ENCODE measurements around the gene HOXC6. TPM values are rescaled to one million over a fixed set of nuclear protein-coding genes. Genes with fewer than 3 reads are reported as not detected.

Gene HOXC6
- total and polyA plus RNA-seq, 2 of the 13 experiments (the other 11 are each of a cell fraction or from before 2014, with no cell fraction given), result not detected

DNA sequence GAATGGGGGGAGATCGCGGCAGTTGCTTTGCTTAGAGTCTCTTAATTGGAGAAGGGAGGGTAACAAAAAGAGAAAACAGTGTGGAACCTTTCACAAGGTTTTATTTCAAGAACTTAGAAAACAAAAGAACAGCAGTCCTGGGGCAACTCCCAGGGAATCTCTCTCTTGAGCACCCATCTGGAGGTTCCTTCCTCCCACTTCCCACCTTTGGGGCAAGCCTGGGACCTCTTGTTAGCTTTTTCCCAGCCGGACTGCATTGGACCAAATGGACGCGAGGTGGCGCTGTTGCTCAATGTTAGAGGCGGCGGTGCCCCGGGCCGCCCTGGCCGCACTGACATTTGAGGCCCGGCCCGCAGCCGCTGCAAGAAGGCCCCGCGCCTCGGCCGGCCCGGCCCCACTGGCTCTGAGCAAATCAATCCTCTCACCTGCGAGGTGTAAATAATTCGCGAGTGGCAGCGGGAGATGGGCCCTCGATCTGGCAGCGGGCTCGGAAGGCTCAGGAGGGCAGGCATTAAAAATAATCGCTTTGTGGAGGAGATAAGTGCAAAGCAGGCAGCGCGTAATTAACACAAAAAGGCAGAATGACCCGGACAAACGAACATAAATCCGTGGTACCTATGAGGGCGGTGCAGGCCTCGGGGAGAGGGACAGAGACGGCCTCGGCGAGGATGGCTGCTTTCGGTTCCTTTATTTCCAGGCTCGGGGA, 22.2 kb upstream of the HOXC6 start (continued):
- TF ChIP-seq, protein P1, sequence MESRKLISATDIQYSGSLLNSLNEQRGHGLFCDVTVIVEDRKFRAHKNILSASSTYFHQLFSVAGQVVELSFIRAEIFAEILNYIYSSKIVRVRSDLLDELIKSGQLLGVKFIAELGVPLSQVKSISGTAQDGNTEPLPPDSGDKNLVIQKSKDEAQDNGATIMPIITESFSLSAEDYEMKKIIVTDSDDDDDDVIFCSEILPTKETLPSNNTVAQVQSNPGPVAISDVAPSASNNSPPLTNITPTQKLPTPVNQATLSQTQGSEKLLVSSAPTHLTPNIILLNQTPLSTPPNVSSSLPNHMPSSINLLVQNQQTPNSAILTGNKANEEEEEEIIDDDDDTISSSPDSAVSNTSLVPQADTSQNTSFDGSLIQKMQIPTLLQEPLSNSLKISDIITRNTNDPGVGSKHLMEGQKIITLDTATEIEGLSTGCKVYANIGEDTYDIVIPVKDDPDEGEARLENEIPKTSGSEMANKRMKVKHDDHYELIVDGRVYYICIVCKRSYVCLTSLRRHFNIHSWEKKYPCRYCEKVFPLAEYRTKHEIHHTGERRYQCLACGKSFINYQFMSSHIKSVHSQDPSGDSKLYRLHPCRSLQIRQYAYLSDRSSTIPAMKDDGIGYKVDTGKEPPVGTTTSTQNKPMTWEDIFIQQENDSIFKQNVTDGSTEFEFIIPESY (CRISPR knock-in tag; IDR thresholded peaks at IDR 0.05), result 0 out of 2 replicates have a peak, but pooled peaks have one; percentile 20
- TF ChIP-seq NFATC3 (CRISPR knock-in tag; IDR thresholded peaks at IDR 0.05), result no peak
- TF ChIP-seq, protein P2, sequence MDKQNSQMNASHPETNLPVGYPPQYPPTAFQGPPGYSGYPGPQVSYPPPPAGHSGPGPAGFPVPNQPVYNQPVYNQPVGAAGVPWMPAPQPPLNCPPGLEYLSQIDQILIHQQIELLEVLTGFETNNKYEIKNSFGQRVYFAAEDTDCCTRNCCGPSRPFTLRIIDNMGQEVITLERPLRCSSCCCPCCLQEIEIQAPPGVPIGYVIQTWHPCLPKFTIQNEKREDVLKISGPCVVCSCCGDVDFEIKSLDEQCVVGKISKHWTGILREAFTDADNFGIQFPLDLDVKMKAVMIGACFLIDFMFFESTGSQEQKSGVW (CRISPR knock-in tag; IDR thresholded peaks at IDR 0.05; ENCODE audit: borderline replicate concordance), result no peak
- TF ChIP-seq SP5 (CRISPR knock-in tag; IDR thresholded peaks at IDR 0.05; ENCODE audit: borderline replicate concordance, low read depth), result no peak
- peak; percentile 50 for TF ChIP-seq RBM39 (IDR thresholded peaks at IDR 0.05; ENCODE audit: low read depth, low read length, poor library complexity, severe bottlenecking)
- no peak for TF ChIP-seq ZNF577 (CRISPR knock-in tag; IDR thresholded peaks at IDR 0.05; ENCODE audit: borderline replicate concordance, low read depth)
- TF ChIP-seq, protein P3, sequence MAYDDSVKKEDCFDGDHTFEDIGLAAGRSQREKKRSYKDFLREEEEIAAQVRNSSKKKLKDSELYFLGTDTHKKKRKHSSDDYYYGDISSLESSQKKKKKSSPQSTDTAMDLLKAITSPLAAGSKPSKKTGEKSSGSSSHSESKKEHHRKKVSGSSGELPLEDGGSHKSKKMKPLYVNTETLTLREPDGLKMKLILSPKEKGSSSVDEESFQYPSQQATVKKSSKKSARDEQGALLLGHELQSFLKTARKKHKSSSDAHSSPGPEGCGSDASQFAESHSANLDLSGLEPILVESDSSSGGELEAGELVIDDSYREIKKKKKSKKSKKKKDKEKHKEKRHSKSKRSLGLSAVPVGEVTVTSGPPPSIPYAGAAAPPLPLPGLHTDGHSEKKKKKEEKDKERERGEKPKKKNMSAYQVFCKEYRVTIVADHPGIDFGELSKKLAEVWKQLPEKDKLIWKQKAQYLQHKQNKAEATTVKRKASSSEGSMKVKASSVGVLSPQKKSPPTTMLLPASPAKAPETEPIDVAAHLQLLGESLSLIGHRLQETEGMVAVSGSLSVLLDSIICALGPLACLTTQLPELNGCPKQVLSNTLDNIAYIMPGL (CRISPR knock-in tag; IDR thresholded peaks at IDR 0.05; ENCODE audit: borderline replicate concordance in 1 of 2, low read depth in 1 of 2), result peak in 1 of 2 experiments; percentile 47; a peak in 1 of 4 replicates
- no peak for TF ChIP-seq TFDP2 (CRISPR knock-in tag; IDR thresholded peaks at IDR 0.05)
- no peak for TF ChIP-seq HDAC2 (CRISPR knock-in tag; IDR thresholded peaks at IDR 0.05)
- TF ChIP-seq BORCS8-MEF2B (CRISPR knock-in tag; IDR thresholded peaks at IDR 0.05), result no peak
- TF ChIP-seq, protein P4, sequence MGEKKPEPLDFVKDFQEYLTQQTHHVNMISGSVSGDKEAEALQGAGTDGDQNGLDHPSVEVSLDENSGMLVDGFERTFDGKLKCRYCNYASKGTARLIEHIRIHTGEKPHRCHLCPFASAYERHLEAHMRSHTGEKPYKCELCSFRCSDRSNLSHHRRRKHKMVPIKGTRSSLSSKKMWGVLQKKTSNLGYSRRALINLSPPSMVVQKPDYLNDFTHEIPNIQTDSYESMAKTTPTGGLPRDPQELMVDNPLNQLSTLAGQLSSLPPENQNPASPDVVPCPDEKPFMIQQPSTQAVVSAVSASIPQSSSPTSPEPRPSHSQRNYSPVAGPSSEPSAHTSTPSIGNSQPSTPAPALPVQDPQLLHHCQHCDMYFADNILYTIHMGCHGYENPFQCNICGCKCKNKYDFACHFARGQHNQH (CRISPR knock-in tag; IDR thresholded peaks at IDR 0.05), result no peak
- no peak for TF ChIP-seq ZSCAN22 (CRISPR knock-in tag; IDR thresholded peaks at IDR 0.05)
- TF ChIP-seq, protein P5, sequence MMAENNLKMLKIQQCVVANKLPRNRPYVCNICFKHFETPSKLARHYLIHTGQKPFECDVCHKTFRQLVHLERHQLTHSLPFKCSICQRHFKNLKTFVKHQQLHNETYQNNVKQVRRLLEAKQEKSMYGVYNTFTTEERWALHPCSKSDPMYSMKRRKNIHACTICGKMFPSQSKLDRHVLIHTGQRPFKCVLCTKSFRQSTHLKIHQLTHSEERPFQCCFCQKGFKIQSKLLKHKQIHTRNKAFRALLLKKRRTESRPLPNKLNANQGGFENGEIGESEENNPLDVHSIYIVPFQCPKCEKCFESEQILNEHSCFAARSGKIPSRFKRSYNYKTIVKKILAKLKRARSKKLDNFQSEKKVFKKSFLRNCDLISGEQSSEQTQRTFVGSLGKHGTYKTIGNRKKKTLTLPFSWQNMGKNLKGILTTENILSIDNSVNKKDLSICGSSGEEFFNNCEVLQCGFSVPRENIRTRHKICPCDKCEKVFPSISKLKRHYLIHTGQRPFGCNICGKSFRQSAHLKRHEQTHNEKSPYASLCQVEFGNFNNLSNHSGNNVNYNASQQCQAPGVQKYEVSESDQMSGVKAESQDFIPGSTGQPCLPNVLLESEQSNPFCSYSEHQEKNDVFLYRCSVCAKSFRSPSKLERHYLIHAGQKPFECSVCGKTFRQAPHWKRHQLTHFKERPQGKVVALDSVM (CRISPR knock-in tag; IDR thresholded peaks at IDR 0.05), result 0 out of 2 replicates have a peak, but pooled peaks have one; percentile 22
- TF ChIP-seq CCAR2 (optimal IDR thresholded peaks at IDR 0.05; ENCODE audit: low read depth, low read length), result no peak
- no peak for TF ChIP-seq ZNF329 (CRISPR knock-in tag; IDR thresholded peaks at IDR 0.05; ENCODE audit: low read depth)
- no peak for TF ChIP-seq DPF2 (CRISPR knock-in tag; IDR thresholded peaks at IDR 0.05; ENCODE audit: borderline replicate concordance, low read depth)
- no peak for TF ChIP-seq SMAD3 (CRISPR knock-in tag; IDR thresholded peaks at IDR 0.05)
- TF ChIP-seq KDM2A (CRISPR knock-in tag; IDR thresholded peaks at IDR 0.05; ENCODE audit: borderline replicate concordance, low read depth), result peak; percentile 70; the same call in 1 of the 2 replicates
- peak; percentile 14; the same call in 1 of the 2 replicates for TF ChIP-seq MYC (CRISPR knock-in tag; IDR thresholded peaks at IDR 0.05; ENCODE audit: borderline replicate concordance)

Measured in HepG2 (cell line).